GM12878 (cell line): ENCODE measurements around the gene S100A8. TPM values are rescaled to one million over a fixed set of nuclear protein-coding genes. Genes with fewer than 3 reads are reported as not detected.

Source experiments
- ATAC-seq: fragments of 200-7000 bp; cut with Tn5 transposase; 3 replicates; pipeline ENCODE4 v1.9.1; 2020; ENCODE audit warnings: mild to moderate bottlenecking, moderate library complexity
- BruUV-seq: library from RNA; stranded (reverse); fragments of 400-500 nt; replicated peaks from 2 replicates; lab custom pipeline; 2021; lab: Mats Ljungman, UMichigan
- CTCF ChIA-PET: fragments of 300-600 bp; sonication (Branson Sonifier 250); formaldehyde crosslinking; extraction: SDS; loops from one replicate; lab custom pipeline; 2021; ENCODE audit warnings: inconsistent platforms; lab: Yijun Ruan, JAX
- POLR2A ChIA-PET: fragments of 350-600 bp; formaldehyde crosslinking; extraction: SDS; loops from one replicate; lab custom pipeline; 2021; ENCODE audit warnings: inconsistent platforms; lab: Charles Lee
- RAD21 ChIA-PET: fragments of 300-600 bp; sonication (Branson Sonifier 250); formaldehyde crosslinking; loops from one replicate; lab custom pipeline; 2023; ENCODE audit warnings: antibody characterized with exemption; ENCODE audit not compliant: unreplicated experiment; lab: Charles Lee
- SMC1A ChIA-PET: fragments of 300-600 bp; sonication (Branson Sonifier 250); formaldehyde crosslinking; loops from one replicate; lab custom pipeline; 2023; ENCODE audit not compliant: unreplicated experiment, uncharacterized antibody; lab: Charles Lee
- DNase-seq: peaks from one replicate; pipeline ENCODE4 v3.0.0-alpha.2; 2011; ENCODE audit warnings: low read depth, low spot score
- FAIRE-seq: peaks from 3 replicates; lab custom pipeline; 2011; peaks lifted over from hg19 to GRCh38; lab: Jason Lieb, UNC
- H2AFZ ChIP-seq: 2 replicates; pipeline ENCODE4 v1.6.0; 2011; ENCODE audit warnings: low read depth, low read length, control low read depth; ENCODE audit not compliant: control insufficient read depth
- H3K27ac ChIP-seq: 2 replicates; pipeline ENCODE4 v1.5.1; 2011; ENCODE audit warnings: control low read depth; ENCODE audit not compliant: control insufficient read depth, insufficient read depth
- H3K27me3 ChIP-seq, 2 experiments: replicated peaks in 1 of 2; 2 replicates each; pipeline versions ENCODE4 v1.6.0 to v1.6.1; 2011; ENCODE audit warnings: low read length in 1 of 2; ENCODE audit not compliant: control insufficient read depth in 2 of 2, insufficient read depth in 2 of 2
- H3K36me3 ChIP-seq, 2 experiments: 2 replicates each; pipeline ENCODE4 v1.5.1; 2011; ENCODE audit warnings: low read length in 1 of 2; ENCODE audit not compliant: control insufficient read depth in 2 of 2, insufficient read depth in 2 of 2
- H3K4me1 ChIP-seq: 2 replicates; pipeline ENCODE4 v1.6.1; 2011; ENCODE audit warnings: mild to moderate bottlenecking, low read length, moderate library complexity, mixed read lengths; ENCODE audit not compliant: control insufficient read depth, insufficient read depth
- H3K4me2 ChIP-seq: 2 replicates; pipeline ENCODE4 v1.6.0; 2011; ENCODE audit warnings: control low read depth; ENCODE audit not compliant: control insufficient read depth, insufficient read depth
- H3K4me3 ChIP-seq: fragments of 200-600 bp; sonication (generic); 2 replicates; pipeline ENCODE4 v1.5.1; 2016
- H3K79me2 ChIP-seq: 2 replicates; pipeline ENCODE4 v1.6.0; 2011; ENCODE audit warnings: low read length; ENCODE audit not compliant: control insufficient read depth, insufficient read depth
- H3K9ac ChIP-seq: 2 replicates; pipeline ENCODE4 v1.8.0; 2011; ENCODE audit warnings: low read length, control low read depth, mixed read lengths; ENCODE audit not compliant: control insufficient read depth, insufficient read depth
- H3K9me3 ChIP-seq: replicated peaks from 3 replicates; pipeline ENCODE4 v1.5.1; 2011; ENCODE audit warnings: mild to moderate bottlenecking, low read length; ENCODE audit not compliant: control insufficient read depth, insufficient read depth
- H4K20me1 ChIP-seq: 2 replicates; pipeline ENCODE4 v1.6.0; 2011; ENCODE audit not compliant: control insufficient read depth, insufficient read depth
- HDAC6 ChIP-seq: fragments of 200-600 bp; sonication (generic); IDR thresholded peaks from one replicate; pipeline ENCODE4 v1.8.0; 2017; ENCODE audit warnings: antibody characterized with exemption; ENCODE audit not compliant: unreplicated experiment
- NR2F1 ChIP-seq: fragments of 450-650 bp; conservative IDR thresholded peaks from 2 replicates; pipeline ENCODE4 v1.6.1; 2017; ENCODE audit warnings: mild to moderate bottlenecking
- PAX5 ChIP-seq: IDR thresholded peaks from 2 replicates; pipeline ENCODE4 v1.6.1; 2011; ENCODE audit warnings: low read depth, low read length, borderline replicate concordance
- POLR2AphosphoS2 ChIP-seq: IDR thresholded peaks from 2 replicates; pipeline ENCODE4 v1.6.1; 2011; ENCODE audit warnings: low read depth, mild to moderate bottlenecking, low read length, improper control_type of control experiment, moderate library complexity
- WGBS: methylation state at CpG from one replicate; pipeline ENCODE4 v1.1.6; 2016; ENCODE audit warnings: low lambda C conversion rate; ENCODE audit not compliant: insufficient replicate concordance, insufficient coverage; ENCODE audit errors: missing lambda C conversion rate; 5-methylcytosine and 5-hydroxymethylcytosine counted together
- in situ Hi-C: fragments of 300-500 bp; cut with MboI; formaldehyde crosslinking; loops from 9 replicates; pipeline ENCODE4 v1.14.3; 2018; ENCODE audit warnings: mixed read lengths
- intact Hi-C: fragments of 100-400 bp; cut with micrococcal nuclease; formaldehyde crosslinking; loops from one replicate; pipeline ENCODE4 v1.14.2; 2022; ENCODE audit not compliant: unreplicated experiment
- polyA plus RNA-seq, 11 experiments: library from polyadenylated mRNA; depleted of rRNA in 4 of 11; unstranded in 6 of 11; stranded (reverse) in 5 of 11; fragments of >200 nt; fragmentation: Nextera tagmentation in 4 of 11; fragmentation: Illumina TruSeq in 1 of 11; extraction: Ambion mirVana in 4 of 11; extraction: Trizol in 1 of 11; gene quantifications; 1 replicate in 1 of 11; 2 replicates in 10 of 11; pipeline versions ENCODE4 v1.2.1 to v1.2.3, GENCODE V29; 2011 to 2016; ENCODE audit warnings: inconsistent platforms in 2 of 11, missing spikeins in 2 of 11, low read depth in 1 of 11
- total RNA-seq, 4 experiments: library from RNA; depleted of rRNA in 3 of 4; stranded (reverse); fragments of >200 nt in 3 of 4; fragmentation: Illumina TruSeq in 1 of 4; extraction: Trizol in 1 of 4; gene quantifications; 2 replicates each; pipeline versions ENCODE4 v1.2.1 to v1.2.3, GENCODE V29; 2013 to 2021

The S100A8 gene
- total and polyA plus RNA-seq, 10 of the 15 experiments (the other 5 are each of a cell fraction or from before 2014, with no cell fraction given), result 0.28 TPM; not detected in 9

GRCh38 chr1:153342178-153342577 is 48.7 kb downstream of the S100A8 start:
- H3K79me2 ChIP-seq, result peaks cover 17% of the 10 kb centered on the region
- no peak overlapping the region for H2AFZ ChIP-seq
- H3K4me3 ChIP-seq, result peak overlapping the region; percentile 55; the same call in 1 of the 2 replicates
- CTCF ChIA-PET, result interaction anchor here (0.5 to 5.8 kb wide), 11 partner anchors 11 to 153 kb away, joined by 3 to 54 read pairs (median 6); partner anchors contain the start of genes PGLYRP3 and S100A9
- ATAC-seq (no peak), FAIRE-seq (no peak), DNase-seq (no peak)
- POLR2A ChIA-PET, result interaction anchor here (1.3 kb wide), 1 partner anchor 107 kb away, joined by 4 read pairs; no protein-coding TSS in a partner anchor
- WGBS, result 42% methylated on average over 3 of the region's 3 CpGs
- TF ChIP-seq NR2F1 (0 out of 2 replicates have a peak, but pooled peaks have one; percentile 11), PAX5 (no peak)
- no TSS peak for BruUV-seq
- peak overlapping the region; percentile 77 for H3K4me2 ChIP-seq
- intact Hi-C loops (loop anchor here (5.0 kb wide), 1 partner anchor 80 kb away; no protein-coding TSS in a partner anchor), in situ Hi-C loops (no loop called here)
- H3K9ac ChIP-seq, result no peak overlapping the region
- no peaks in the 10 kb centered on the region for H3K9me3 ChIP-seq
- H4K20me1 ChIP-seq, result no peaks in the 10 kb centered on the region
- no peaks in the 10 kb centered on the region for H3K36me3 ChIP-seq
- RAD21 ChIA-PET, result interaction anchor here (0.9 to 4.0 kb wide), 10 partner anchors 9 to 390 kb away, joined by 3 to 26 read pairs (median 6); no protein-coding TSS in a partner anchor
- SMC1A ChIA-PET, result interaction anchor here (1.1 to 4.9 kb wide), 5 partner anchors 11 to 219 kb away, joined by 3 to 27 read pairs (median 4); no protein-coding TSS in a partner anchor
- H3K27ac ChIP-seq, result peak overlapping the region; percentile 86
- H3K27me3 ChIP-seq, result no peaks in the 10 kb centered on the region
- peaks cover 30% of the 10 kb centered on the region for H3K4me1 ChIP-seq

GRCh38 chr1:153341431-153341934 is 49.4 kb downstream of the S100A8 start:
- intact Hi-C loops (loop anchor here (5.0 kb wide), 1 partner anchor 79 kb away; no protein-coding TSS in a partner anchor), in situ Hi-C loops (no loop called here)
- Histone ChIP-seq H4K20me1 (no peaks in the 10 kb centered on the region), H3K4me3 (peak overlapping the region; percentile 55; the same call in 1 of the 2 replicates), H3K9ac (no peak overlapping the region; the same call in 1 of the 2 replicates), H3K4me2 (peak overlapping the region; percentile 77), H3K27ac (peak overlapping the region; percentile 86), H3K36me3 (no peaks in the 10 kb centered on the region), H3K27me3 (no peaks in the 10 kb centered on the region), H3K9me3 (no peaks in the 10 kb centered on the region), H3K79me2 (peaks cover 17% of the 10 kb centered on the region), H3K4me1 (peaks cover 30% of the 10 kb centered on the region), H2AFZ (no peak overlapping the region)
- TF ChIP-seq HDAC6 (no peak), POLR2AphosphoS2 (no peak)
- 50% methylated on average over 4 of the region's 4 CpGs for WGBS
- ChIA-PET POLR2A (no interaction called here), CTCF (interaction anchor here (0.8 to 5.8 kb wide), 10 partner anchors 8 to 154 kb away, joined by 3 to 54 read pairs (median 6); partner anchors contain the start of gene PGLYRP3), SMC1A (interaction anchor here (1.5 to 4.9 kb wide), 3 partner anchors 12 to 205 kb away, joined by 3 to 27 read pairs (median 16); no protein-coding TSS in a partner anchor), RAD21 (interaction anchor here (0.9 to 4.0 kb wide), 5 partner anchors 10 to 108 kb away, joined by 3 to 26 read pairs (median 14); no protein-coding TSS in a partner anchor)
- BruUV-seq, result no TSS peak
- FAIRE-seq, result no peak
- no peak for ATAC-seq
- no peak for DNase-seq
